NCI-H2171 treated with DMSO at 0.1 percent for 48 hours (cell line): ENCODE measurements around the gene ZNF598.
"Not testable (repeated sequence)": the region's sequence is repeated elsewhere in the genome, so short reads cannot be mapped to it uniquely, and the experiment has no call there.

ENCODE experiments used
- DNase-seq: peaks from one replicate; lab custom pipeline; 2025; lab: John Stamatoyannopoulos, UW

The ZNF598 gene

DNA sequence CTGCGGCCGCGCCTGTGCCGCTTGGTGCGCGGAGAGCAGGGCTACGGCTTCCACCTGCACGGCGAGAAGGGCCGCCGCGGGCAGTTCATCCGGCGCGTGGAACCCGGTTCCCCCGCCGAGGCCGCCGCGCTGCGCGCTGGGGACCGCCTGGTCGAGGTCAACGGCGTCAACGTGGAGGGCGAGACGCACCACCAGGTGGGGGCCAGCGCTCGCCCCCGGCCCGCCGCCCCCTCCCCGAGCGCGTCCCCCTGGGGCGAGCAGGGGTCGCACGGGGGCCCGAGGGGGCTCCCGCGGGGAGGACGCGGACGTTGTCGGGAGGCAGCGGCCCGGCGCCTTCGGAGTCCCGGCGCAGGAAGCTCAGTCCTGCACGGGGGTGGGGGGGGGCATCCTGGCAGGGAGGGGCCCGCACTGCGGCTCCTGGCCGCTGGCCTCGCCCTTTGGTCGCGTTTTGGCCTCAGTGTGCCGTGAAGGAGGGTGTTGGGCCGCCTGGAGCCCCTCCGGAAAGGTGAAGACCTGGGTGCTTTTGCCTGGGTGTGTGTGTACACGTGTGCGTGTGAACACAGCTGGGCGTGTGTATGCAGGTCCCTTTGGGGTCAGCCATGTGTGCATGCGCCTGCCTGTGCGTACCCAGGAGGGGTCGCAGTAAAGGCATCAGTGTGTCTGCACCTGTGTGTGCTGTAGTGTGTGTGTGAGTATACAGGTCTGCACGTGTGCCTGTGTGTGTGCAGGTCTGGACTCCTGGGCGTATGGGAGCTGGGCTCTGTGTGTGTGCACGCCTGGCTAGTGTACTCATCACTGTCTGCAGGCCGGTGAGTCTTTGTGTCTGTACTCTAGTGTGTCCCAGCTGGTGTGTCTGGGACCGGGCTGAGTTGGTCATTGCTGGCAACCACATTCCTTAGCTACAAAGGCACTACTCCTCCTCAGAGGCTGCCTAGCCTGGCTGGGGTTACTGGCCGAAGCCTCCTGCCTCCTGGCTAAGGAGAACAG lies 17.7 kb upstream of the ZNF598 start:
- peak; percentile 34 for DNase-seq

- DNase-seq = no peak
These were observed 16.9 kb upstream of the ZNF598 start, which contains the start of gene NHERF2 for GRCh38 chr16:2026461-2027023. Gene NHERF2 (plus strand): TSS chr16:2026902. CDS start chr16:2027006, 104 bp downstream.

DNA sequence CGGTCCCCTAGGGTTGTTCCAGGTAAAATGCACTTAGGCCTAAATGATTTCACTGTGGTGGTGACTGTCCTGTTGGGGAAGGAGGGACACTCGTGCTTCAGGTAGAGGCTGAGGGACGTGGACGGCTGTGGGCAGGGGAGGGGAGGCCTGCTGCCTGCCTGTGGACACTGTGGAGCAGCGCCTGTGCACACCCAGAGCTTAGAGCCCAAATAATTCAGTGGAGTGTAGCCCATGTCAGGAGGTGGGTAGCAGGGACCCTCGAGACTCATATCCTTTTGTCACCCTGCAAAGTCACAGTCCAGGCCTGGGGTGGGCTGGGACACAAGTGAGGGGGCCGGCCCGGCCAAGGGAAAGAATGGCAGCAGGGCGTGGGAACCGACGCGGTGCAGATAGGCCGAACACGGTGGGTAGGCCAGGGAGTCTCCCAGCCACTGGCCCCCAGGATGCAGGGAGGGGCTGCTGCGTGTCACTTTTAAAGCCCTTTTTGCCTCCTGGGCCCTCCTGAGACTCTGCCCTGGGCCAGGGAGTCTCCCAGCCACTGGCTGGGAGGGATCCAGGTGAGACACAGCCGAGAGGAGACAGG lies 16.3 kb upstream of the ZNF598 start:
- DNase-seq = no peak

- DNase-seq = no peak
These were observed 15.6 kb upstream of the ZNF598 start for GRCh38 chr16:2025251-2025650.

DNA sequence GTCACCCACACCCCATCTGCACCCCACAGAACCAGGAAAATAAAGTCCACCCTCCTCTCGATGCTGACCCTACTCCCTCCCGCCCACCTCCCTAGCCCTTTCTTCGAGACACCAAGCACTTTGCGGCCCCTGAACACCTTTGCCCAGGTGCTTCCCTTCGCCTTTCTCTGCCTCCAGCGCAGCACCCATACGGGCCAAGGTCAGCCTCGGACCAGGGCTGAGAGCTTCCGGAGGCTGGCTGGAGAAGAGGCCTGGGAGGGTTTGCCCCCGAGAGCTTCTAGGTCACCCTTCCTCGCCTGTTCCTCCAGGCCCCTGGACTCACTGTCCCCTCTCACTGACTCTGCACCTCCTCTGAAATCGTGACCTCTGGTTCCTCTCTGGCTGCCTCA lies 14.4 kb upstream of the ZNF598 start:
- DNase-seq = no peak

DNA sequence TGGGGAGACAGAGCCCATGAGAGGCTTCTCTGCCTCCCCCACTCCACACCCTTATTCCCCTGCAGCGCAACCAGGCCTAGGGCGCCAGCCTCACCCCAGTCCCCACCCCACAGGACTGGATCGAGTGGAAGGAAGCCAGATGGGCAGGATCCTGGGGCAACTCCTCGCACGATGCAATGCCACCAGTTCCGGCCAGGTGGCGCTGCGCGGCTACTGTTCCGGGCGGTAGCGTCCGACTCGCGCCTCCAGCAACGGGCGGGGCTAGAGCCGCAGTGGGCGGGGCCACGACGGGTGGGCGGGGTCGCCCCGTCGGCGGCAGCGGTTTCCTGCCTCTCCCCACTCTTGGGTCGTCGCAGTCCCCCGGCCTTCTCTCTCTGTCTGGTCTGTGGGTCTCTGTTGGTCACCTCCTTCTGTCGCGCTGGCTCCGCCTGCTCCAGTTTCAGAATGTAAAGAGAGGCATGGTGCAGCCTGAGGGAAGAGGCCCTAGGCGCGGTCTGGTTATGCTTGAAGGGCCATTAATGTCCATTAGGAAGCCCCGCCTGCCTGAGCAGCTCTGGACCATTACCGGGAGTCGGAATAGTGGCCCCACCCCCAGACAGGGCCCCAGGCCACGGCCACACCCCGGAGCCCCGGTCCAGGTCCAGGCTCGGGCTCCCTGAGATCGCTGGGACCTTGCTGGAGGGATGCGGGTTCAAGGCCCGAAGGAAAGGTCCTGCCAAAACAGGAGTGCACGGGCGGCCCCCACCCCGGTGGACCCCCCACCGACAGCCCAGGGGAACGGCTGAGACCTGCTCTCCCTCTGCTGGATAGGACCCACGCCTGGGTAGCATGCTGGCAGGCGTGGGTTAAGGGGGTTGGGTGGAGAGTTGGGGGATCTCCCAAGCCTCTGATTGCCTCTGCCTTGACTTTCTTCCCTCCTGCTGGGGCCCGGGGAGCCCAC lies 13.7 kb upstream of the ZNF598 start:
- DNase-seq = peak; percentile 86

DNA sequence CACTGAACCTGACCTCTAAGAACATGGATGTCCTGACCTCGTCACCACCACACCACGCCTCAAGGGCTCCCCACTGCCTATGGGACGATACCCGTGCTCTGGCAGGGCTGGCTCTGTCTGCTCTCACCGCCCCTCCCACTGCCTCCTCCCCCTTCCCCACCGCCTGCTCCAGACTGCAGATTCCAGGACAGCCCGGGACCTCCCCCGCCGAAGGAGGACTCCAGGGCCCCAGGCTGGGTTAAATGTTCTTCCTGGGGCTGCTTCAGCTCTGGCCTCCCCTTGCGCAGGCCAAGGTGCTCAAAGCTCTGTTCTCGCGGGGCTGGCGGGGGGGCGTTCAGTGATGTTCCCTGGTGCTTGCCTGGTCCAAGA lies 13.1 kb upstream of the ZNF598 start:
- DNase-seq = no peak

DNA sequence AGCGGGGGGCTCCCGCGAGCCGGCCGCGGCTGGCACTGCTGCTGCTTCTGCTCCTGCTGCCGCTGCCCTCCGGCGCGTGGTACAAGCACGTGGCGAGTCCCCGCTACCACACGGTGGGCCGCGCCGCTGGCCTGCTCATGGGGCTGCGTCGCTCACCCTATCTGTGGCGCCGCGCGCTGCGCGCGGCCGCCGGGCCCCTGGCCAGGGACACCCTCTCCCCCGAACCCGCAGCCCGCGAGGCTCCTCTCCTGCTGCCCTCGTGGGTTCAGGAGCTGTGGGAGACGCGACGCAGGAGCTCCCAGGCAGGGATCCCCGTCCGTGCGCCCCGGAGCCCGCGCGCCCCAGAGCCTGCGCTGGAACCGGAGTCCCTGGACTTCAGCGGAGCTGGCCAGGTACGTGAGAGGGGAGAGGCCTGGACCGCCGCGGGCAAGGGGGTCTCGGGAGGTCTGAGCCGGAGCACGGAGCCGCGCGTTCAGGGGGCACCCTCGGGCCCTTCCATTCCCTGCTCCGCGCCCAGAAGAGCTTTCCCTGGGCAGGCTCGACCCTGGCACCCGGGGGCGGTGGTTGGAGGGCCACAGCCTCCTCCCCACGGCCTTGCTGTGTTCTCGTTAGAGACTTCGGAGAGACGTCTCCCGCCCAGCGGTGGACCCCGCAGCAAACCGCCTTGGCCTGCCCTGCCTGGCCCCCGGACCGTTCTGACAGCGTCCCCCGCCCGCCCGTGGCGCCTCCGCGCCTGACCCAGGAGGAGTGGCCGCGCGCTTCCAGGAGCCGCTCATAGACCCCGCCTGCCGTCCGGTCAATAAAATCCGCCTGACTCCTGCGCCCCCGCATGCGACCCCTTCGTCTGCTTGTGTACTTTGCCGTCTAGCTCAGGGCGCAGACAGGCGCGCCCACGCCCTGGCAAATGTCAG lies 10.6 kb upstream of the ZNF598 start:
- peak; percentile 51 for DNase-seq

DNA sequence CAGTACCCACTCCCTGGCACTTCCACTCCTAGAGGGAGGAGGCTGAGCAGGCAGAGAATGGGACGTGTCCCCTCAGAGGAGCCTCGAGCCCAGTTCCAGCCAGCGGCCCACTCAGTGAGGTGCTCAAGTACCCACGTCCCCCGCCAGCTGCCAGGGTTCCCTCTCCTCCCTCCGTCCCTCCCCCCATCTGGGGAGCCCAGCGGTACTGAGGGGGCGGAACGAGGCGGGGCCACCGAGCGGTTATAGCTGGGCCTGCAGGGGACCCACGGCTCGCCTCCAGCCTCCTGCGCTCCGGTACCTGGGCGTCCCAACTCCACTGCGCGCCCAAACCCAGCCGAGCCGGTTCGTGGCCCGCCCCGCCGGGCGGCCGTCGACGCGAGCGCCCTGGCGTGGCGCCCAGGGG lies 9.9 kb upstream of the ZNF598 start, which contains the start of gene NPW:
NPW (plus strand) TSS at position 268 of the 403 bp plus-strand sequence.
- peak; percentile 69 for DNase-seq

DNA sequence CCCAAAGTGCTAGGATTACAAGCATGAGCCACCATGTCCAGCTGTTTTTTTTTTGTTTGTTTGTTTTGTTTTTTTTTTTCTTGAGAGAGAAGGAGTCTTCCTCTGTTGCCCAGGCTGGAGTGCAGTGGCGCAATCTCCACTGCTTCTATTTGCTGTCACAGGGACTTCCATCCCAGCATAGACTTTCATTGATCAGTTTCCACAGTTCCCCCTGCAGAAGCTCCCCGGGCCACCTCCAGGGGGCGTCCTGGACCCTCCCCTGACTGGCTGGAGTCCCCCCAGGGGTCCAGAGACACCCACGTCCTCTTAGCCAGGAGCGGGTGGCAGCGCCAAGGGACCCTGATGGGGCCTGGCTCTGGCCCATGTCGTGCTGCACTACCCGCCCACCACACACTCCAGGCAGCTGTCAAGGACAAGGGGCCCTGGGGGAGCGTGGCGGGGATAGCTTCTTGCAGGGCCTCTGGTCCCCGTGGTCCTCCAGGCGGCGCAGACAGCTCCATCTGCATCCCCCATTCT lies 6.8 kb upstream of the ZNF598 start:
- no peak for DNase-seq

DNA sequence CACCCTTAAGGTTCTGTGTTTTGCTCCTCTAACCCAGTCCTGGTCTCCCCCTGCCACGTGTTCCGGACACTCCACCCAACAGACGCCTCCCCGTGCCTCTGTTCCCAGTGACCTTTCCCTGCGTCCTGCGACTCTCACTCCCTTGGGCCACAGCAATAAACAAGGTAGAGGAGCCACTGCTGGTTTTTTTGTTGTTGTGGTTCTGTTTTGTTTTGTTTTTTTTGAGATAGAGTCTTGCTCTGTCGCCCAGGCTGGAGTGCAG lies 6.3 kb upstream of the ZNF598 start:
- DNase-seq = no peak

DNA sequence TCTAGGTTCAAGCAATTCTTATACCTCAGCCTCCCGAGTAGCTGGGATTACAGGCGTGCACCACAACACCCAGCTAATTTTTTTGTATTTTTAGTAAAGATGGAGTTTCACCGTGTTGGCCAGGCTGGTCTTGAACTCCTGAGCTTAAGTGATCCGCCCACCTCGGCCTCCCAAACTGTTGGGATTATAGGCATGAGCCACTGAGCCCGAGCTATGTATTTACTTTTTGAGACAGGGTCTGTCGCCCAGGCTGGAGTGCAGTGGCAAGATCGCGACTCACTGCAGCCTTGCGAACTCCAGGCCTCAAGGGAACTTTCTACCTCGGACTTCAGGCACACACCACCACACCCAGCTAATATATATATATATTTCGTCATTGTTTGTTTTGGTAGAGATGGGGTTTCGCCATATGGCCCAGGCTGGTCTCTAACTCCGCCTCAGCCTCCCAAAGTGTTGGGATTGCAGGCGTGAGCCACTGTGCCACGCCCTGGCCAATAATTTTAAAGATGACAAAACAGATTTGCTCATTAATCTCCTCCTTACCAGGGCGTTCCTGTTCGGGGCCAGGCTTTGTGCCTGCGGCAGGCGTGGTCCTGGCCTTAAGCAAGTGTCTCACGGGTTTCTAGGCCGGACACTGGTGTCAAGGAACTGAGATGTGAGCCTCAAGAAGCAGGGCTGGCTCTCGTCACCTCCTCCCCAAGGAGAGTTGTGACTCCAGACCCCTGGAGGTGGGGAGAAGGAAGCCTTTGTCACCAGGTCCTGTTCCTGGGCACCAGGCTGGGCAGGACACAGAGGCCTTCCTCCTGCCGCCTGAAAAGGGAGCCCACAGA lies 5.7 kb upstream of the ZNF598 start:
- DNase-seq = peak; percentile 67

DNA sequence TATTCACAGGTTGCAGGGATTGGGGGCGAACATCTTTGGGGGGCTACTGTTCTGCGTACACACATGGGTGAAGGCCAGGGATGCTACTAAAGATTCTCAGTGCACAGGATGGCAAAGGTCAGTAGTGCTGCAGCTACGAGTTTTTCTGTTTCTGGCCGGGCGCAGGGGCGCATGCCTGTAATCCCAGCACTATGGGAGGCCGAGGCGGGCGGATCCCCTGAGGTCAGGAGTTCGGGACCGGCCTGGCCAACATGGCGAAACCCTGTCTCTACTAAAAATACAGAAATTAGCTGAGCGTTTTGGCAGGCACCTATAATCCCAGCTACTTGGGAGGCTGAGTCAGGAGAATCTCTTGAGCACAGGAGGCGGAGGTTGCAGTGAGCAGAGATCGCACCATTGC lies 3.9 kb upstream of the ZNF598 start:
- no peak for DNase-seq

GRCh38 chr16:2011726-2012125 lies 2.1 kb upstream of the ZNF598 start:
- DNase-seq = not testable (repeated sequence)

DNA sequence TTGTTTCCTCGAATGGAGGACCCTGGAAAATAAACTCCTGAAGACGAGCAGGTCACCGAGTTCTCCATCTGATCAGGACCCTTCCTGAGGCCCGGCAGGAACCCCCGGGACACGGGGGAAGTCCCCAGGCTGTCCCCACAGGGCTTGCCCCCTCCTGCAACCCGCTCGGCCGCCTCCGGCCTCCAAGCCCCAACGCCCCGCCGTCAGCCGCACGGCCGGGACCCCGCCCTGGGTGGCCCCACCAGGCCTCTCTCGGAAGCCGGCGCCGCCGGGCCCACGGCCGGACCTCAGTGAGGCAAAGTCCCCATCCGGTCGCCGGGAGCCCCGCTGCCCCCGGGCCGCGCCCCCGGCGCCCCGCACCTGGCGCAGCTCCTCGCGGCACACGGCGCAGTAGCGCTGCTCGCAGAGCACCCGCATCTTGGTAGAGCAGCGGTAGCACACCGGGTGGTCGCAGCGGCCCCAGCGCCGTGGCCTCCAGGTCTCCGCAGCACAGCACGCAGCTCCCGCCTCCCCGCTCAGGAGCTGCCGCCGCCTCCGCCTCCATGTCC lies 383 bp downstream of the ZNF598 start:
- no peak for DNase-seq

- no peak for DNase-seq
These were observed 924 bp downstream of the ZNF598 start for GRCh38 chr16:2008631-2009163.

DNA sequence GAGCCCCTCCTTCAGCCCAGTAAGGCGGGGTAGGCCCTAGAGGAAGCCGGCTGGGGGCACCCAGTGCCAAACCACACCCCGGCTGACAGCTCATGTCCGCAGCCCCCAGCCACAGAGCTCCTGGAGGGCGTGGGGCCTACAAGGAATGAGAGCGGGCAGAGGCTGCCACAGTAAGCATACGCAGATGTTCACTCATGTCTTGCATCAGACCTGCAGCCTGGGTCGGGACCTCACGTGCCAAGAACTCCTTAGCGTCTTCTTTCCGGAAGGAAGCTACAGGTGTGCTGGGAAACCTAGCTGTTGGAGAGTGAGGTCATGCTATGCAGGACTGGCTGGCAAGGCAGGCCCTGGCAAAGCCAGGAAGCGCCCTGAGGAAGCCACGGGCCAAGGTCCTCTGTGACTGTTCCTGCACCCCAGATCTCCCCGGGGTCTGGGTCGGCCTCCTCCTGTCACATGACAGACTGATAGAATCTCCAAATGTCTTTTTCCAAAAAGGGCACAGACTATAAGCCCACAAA lies 1.6 kb downstream of the ZNF598 start:
- peak; percentile 3 for DNase-seq

GRCh38 chr16:2007081-2007836 lies 2.4 kb downstream of the ZNF598 start:
- no peak for DNase-seq
